Lower leg skin (tissue), 4 donors: ENCODE results near the gene SIGLEC12. TPM values are rescaled to one million over a fixed set of nuclear protein-coding genes. Genes with fewer than 3 reads are reported as not detected.
"Not testable (repeated sequence)": the region's sequence is repeated elsewhere in the genome, so short reads cannot be mapped to it uniquely, and the experiment has no call there.

Source experiments
- DNase-seq, 2 donors: peaks; one replicate each; pipeline ENCODE4 v3.0.0-alpha.2; 2019; ENCODE audit warnings: low spot score in 2 of 2
- H3K4me3 ChIP-seq: fragments of 200-600 bp; sonication (generic); 2 replicates; pipeline ENCODE4 v1.5.1; 2017; ENCODE audit warnings: mild to moderate bottlenecking, low read depth; ENCODE audit not compliant: poor library complexity, severe bottlenecking
- CTCF ChIP-seq, 3 donors: fragments of 450-650 bp; IDR thresholded peaks; one replicate each; pipeline ENCODE4 v1.5.1; 2016; ENCODE audit warnings: antibody characterized with exemption in 3 of 3, mild to moderate bottlenecking in 3 of 3, moderate library complexity in 2 of 3
- POLR2A ChIP-seq, 2 donors: fragments of 450-650 bp; IDR thresholded peaks; one replicate each; pipeline ENCODE4 v1.6.1; 2016 to 2017; ENCODE audit warnings: antibody characterized with exemption in 2 of 2, mild to moderate bottlenecking in 1 of 2, moderate library complexity in 1 of 2
- WGBS, 2 donors: methylation state at CpG; one replicate each; pipeline ENCODE4 v1.1.5; 2018; 5-methylcytosine and 5-hydroxymethylcytosine counted together
- intact Hi-C: fragments of 100-400 bp; cut with DNase I; formaldehyde crosslinking; loops from one replicate; pipeline ENCODE4 v1.15.0; 2023; ENCODE audit warnings: low total_unique reads
- total RNA-seq, 4 donors: library from RNA; depleted of rRNA; stranded (reverse); fragments of >200 nt; gene quantifications; one replicate each; pipeline ENCODE4 v1.1.0, GENCODE V29; 2016

SIGLEC12 gene
- total RNA-seq, 4 donors from 2014 or later: 0.54 TPM; not detected in 3

GRCh38 chr19:51507640-51508058 lies 6.0 kb upstream of the SIGLEC12 start:
- WGBS, 2 donors: 57 to 66% methylated on average over 6 of the region's 6 CpGs
- intact Hi-C loops: no loop called here
- DNase-seq: no peak
- H3K4me3 ChIP-seq: no peak overlapping the region
- TF ChIP-seq CTCF (IDR thresholded peaks at IDR 0.05) (no peak), POLR2A (IDR thresholded peaks at IDR 0.05) (no peak)

GRCh38 chr19:51507192-51507591 lies 5.6 kb upstream of the SIGLEC12 start:
- DNase-seq: no peak
- intact Hi-C loops: no loop called here
- no peak overlapping the region for H3K4me3 ChIP-seq
- no peak for TF ChIP-seq POLR2A (IDR thresholded peaks at IDR 0.05)
- no peak for TF ChIP-seq CTCF (IDR thresholded peaks at IDR 0.05)
- WGBS, 2 donors: 49 to 58% methylated on average over 3 of the region's 3 CpGs

GRCh38 chr19:51505904-51506303 lies 4.3 kb upstream of the SIGLEC12 start:
- TF ChIP-seq CTCF (IDR thresholded peaks at IDR 0.05): no peak
- TF ChIP-seq POLR2A (IDR thresholded peaks at IDR 0.05): no peak
- H3K4me3 ChIP-seq: no peak overlapping the region
- 35 to 49% methylated on average over 3 of the region's 3 CpGs for WGBS, 2 donors
- no peak for DNase-seq
- intact Hi-C loops: no loop called here

- no peak for DNase-seq
- no peak for TF ChIP-seq CTCF (IDR thresholded peaks at IDR 0.05)
- no peak for TF ChIP-seq POLR2A (IDR thresholded peaks at IDR 0.05)
- no peak overlapping the region for H3K4me3 ChIP-seq
- intact Hi-C loops: no loop called here
- WGBS, 2 donors: 53 to 62% methylated on average over 3 of the region's 3 CpGs
Measured at GRCh38 chr19:51503896-51504295, 2.3 kb upstream of the SIGLEC12 start.

GRCh38 chr19:51503286-51503817 lies 1.8 kb upstream of the SIGLEC12 start:
- WGBS, 2 donors: 76 to 77% methylated on average over 5 of the region's 5 CpGs
- intact Hi-C loops: no loop called here

GRCh38 chr19:51500931-51501330 lies 669 bp downstream of the SIGLEC12 start:
- DNase-seq, H3K4me3 ChIP-seq, intact Hi-C loops: not testable (repeated sequence)
- WGBS, 2 donors: 40 to 67% methylated on average over 8 of the region's 8 CpGs

More at GRCh38 chr19:51503286-51503817, 1.8 kb upstream of the SIGLEC12 start:
- DNase-seq: no peak
- H3K4me3 ChIP-seq: no peak overlapping the region
- no peak for TF ChIP-seq CTCF (IDR thresholded peaks at IDR 0.05)
- TF ChIP-seq POLR2A (IDR thresholded peaks at IDR 0.05): no peak
